Effector CD8-positive, alpha-beta T cell (primary cell): ENCODE measurements around the gene DCAF8.

Experiments used
- DNase-seq: peaks from one replicate; lab custom pipeline; 2025; lab: John Stamatoyannopoulos, UW

DCAF8 gene

DNA sequence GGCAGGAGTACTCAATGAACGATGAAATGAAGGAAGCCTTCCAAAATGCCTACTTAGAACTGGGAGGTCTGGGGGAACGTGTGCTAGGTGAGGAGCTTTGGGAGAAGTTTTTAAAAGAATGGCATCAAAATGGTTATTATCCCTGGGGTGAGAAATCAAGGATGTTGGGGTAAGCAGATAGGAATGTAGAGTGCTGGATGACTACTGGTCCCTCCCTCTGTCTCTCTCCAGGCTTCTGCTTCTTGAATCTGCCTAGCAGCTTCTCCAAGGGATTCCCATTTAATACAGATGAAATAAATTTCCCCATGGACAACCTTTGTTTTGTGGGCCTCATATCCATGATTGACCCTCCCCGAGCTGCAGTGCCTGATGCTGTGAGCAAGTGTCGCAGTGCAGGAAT is 91.0 kb downstream of the DCAF8 start:
- no peak for DNase-seq

DNA sequence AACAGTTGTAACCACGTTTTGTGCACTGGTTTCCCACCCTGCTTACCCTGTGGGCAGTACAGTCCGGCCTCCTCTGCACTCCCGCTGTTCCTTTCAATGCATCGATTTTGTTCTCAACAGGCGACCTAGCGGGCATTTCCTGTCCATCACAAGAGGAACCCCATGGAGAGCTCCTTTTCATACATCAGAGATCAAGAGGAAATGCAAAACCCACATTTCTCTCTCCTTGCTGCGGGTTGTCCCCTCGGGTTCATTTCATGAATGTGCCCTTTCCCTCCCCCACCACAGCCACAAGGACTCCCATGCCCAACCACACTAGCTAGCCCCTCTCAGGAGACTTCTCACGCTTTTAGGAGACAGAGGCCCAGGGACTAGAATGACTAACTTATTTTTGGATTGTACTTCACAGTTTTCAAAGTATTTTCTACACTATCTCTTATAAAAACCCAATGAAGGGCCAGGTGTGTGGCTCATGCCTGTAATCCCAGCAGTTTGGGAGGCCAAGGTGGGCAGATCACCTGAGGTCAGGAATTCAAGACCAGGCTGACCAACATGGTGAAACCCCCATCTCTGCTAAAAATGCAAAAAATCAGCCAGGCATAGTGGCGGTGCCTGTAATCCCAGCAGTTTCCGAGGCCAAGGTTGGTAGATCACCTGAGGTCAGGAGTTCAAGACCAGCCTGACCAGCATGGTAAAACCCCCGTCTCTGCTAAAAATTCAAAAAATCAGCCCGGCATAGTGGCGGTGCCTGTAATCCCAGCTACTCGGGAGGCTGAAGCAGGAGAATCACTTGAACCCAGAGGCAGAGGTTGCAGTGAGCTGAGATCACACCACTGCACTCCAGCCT is 92.6 kb downstream of the DCAF8 start:
- no peak for DNase-seq

DNA sequence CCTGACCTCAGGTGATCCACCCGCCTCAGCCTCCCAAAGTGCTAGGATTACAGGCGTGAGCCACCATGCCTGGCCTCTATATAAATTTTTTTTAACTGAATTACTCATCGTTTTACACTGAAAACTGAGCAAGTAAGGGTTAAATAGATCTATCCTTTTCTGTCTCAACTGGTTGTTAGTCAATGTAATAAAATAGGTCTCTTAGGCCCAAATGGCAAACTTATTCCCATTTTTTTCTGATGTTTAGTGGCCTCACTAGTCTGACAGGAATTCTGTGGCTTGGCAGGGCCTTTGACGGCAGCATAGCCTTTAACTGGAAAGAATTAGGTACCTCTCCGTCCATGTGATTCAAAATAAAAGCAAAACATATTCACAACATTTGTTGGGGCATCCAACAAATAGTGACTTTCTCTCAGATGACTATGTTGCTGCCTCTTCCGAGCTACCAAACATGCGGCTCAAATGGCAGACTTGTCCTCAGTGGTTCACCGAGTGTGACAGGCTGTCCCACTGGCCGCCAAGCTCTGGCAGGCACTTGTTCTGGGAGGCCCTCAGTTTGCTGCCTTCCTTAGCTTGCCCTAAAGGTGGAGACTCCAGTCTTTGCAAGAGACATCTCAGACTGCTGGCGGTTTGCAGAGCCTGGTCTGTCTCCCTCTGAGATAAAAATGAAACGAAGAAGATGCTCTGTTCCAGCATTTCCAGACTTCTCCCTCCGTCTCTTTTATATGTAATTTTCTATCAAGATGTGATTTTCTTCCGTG is 93.6 kb downstream of the DCAF8 start:
- DNase-seq, result no peak

DNA sequence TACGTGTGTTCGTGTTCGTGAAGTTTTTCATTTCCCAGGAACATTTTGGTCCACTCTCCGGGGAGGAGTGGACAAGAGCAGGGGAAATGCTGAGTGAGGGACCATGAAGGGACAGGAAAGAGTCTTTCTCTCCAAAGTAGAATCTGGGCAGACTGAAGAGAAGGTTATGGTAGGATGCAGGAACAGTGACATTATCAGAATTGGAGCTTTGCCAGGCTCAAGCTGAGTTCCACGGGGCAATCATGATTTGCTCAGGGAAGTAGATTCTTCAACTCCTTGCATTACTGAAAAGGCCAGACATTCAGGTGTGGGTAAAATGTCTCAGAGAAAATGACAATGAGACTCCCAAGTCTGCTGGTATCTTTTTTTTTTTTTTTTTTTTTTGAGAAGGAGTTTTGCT is 94.3 kb downstream of the DCAF8 start:
- no peak for DNase-seq

DNA sequence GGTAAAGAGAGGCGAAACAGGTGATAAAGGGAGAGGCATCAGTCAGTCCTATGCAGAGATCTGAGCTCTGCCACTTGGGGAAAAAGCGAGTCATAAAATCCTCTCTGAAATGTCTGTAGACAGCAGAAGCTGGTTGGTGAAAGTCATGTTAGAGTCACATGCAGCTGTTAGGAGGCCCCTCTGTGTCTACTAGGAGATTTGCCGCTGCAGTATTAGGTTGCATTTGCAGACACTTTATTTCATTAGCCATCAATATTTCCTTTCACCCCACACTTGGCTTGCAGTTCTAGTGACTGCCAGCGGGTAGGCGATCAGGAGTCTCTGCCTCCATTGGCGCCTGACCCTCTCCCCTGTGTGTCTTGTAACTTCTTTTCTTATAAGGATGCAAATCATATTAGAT is 94.8 kb downstream of the DCAF8 start:
- no peak for DNase-seq

DNA sequence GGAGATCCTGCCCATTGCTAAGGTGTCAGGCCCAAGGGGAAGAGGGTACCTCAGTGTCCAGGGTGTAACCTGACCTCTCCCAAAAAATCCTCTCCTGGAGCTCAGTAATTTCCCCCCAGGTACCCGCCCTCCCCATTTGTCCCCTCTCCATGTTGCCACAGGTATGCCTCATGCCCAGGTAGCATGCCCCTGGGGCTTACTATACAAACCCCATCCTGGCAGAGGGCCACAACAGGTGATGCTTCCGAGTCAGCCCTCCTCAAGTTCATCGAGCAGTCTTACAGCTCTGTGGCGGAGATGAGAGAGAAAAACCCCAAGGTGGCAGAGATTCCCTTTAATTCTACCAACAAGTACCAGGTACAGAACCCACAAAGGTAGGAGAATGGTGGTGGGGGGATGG is 95.3 kb downstream of the DCAF8 start:
- DNase-seq, result no peak

DNA sequence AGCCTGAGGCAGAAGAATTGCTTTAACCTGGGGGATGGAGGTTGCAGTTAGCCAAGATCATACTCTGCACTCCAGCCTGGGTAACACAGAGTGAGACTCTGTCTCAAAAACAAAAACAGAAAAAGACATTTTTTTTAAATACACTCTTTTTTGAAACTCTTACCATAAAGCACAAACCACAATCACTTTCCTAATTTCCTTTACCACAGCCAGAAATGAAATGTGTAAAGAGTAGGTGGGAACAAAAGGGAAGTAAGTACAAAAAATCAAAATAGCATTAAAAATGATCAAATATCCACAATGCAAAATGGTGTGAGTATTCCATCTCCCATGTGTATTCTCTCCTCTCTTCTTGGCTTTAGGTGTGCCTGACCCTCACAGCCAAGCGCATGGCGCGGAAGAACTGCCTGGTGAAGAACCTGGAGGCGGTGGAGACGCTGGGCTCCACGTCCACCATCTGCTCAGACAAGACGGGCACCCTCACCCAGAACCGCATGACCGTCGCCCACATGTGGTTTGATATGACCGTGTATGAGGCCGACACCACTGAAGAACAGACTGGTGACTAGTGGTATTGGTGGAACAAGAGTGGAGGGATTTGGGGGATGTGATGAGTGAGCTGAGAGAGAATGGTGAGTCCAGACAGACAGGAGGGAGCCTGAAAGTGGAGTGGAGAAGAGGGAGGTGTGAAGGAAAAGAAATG is 96.0 kb downstream of the DCAF8 start:
- DNase-seq, result no peak
